AG04450 (cell line): Measurements from ENCODE around the gene F8. TPM values are rescaled to one million over a fixed set of nuclear protein-coding genes. Genes with fewer than 3 reads are reported as not detected.

Experiments used
- CTCF ChIA-PET: fragments of 300-600, 350-600 bp; formaldehyde crosslinking; extraction: SDS; loops from one replicate; lab custom pipeline; 2022; ENCODE audit warnings: antibody characterized with exemption, inconsistent platforms; lab: Charles Lee
- POLR2A ChIA-PET: fragments of 350-600 bp; formaldehyde crosslinking; extraction: SDS; loops from one replicate; lab custom pipeline; 2021; ENCODE audit warnings: antibody characterized with exemption, inconsistent platforms; lab: Yijun Ruan, JAX
- DNase-seq: peaks from one replicate; pipeline ENCODE4 v3.0.0-alpha.2; 2011; ENCODE audit warnings: low read depth, low spot score
- H3K27ac ChIP-seq: one replicate; pipeline ENCODE4 v1.5.1; 2012; ENCODE audit warnings: low read depth, low read length, control low read depth
- H3K27me3 ChIP-seq: one replicate; pipeline ENCODE4 v1.6.0; 2012; ENCODE audit warnings: low read length; ENCODE audit not compliant: control insufficient read depth, insufficient read depth
- H3K4me3 ChIP-seq: 2 replicates; pipeline ENCODE4 v1.5.1; 2011; ENCODE audit warnings: mild to moderate bottlenecking, low read depth, low read length, control low read depth
- H3K9me3 ChIP-seq: 2 replicates; pipeline ENCODE4 v1.5.1; 2012; ENCODE audit warnings: low read length; ENCODE audit not compliant: control insufficient read depth, insufficient read depth
- polyA plus RNA-seq: library from polyadenylated mRNA; depleted of rRNA; stranded (reverse); fragments of >200 nt; gene quantifications from 2 replicates; pipeline ENCODE4 v1.2.3, GENCODE V29; 2011; rRNA removed
- small RNA-seq: library from RNA; depleted of rRNA; stranded (forward); fragments of <200 nt; gene quantifications from one replicate; pipeline ENCODE3, GENCODE V24; 2012; ENCODE audit warnings: low read depth; ENCODE audit not compliant: insufficient read length
- TF ChIP-seq, protein P1 (sequence below): IDR thresholded peaks from 2 replicates; pipeline ENCODE4 v1.5.1; 2011; ENCODE audit warnings: low read depth, low read length, control low read depth, inconsistent platforms

F8 gene
- polyA plus RNA-seq, 1 experiment: 1.4 TPM

- H3K9me3 ChIP-seq: no peaks in the 10 kb centered on the region
- H3K27ac ChIP-seq: no peak overlapping the region
- DNase-seq: no peak
- no peak overlapping the region for H3K4me3 ChIP-seq
- POLR2A ChIA-PET: no interaction called here
- H3K27me3 ChIP-seq: no peaks in the 10 kb centered on the region
- TF ChIP-seq, protein P1, sequence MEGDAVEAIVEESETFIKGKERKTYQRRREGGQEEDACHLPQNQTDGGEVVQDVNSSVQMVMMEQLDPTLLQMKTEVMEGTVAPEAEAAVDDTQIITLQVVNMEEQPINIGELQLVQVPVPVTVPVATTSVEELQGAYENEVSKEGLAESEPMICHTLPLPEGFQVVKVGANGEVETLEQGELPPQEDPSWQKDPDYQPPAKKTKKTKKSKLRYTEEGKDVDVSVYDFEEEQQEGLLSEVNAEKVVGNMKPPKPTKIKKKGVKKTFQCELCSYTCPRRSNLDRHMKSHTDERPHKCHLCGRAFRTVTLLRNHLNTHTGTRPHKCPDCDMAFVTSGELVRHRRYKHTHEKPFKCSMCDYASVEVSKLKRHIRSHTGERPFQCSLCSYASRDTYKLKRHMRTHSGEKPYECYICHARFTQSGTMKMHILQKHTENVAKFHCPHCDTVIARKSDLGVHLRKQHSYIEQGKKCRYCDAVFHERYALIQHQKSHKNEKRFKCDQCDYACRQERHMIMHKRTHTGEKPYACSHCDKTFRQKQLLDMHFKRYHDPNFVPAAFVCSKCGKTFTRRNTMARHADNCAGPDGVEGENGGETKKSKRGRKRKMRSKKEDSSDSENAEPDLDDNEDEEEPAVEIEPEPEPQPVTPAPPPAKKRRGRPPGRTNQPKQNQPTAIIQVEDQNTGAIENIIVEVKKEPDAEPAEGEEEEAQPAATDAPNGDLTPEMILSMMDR: no peak
- CTCF ChIA-PET: no interaction called here
Measured at GRCh38 chrX:154793084-154793795, 229.3 kb downstream of the F8 start.

DNA sequence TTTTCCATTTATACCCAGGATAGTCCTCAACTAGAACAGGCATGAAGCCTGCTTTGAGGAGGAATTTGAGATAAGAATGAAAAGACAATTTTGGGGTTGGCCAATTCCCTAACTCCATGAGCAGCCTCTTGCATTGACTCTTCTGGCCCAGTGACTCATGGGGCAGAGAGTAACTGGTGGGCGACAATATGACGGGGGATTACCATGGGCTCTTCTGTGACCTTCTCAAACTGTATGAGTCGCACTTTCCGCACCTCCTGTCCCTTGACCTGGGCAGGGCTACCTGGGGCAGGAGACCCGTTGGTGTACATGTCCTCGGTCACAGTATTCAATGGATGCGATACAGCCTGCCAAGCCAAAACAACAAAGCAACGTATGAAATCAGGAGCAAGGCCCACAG is 230.6 kb downstream of the F8 start:
- TF ChIP-seq, protein P1: no peak
- ChIA-PET POLR2A (no interaction called here), CTCF (no interaction called here)
- DNase-seq: no peak
- H3K27me3 ChIP-seq: no peaks in the 10 kb centered on the region
- H3K4me3 ChIP-seq: no peak overlapping the region
- no peak overlapping the region for H3K27ac ChIP-seq
- H3K9me3 ChIP-seq: no peaks in the 10 kb centered on the region

DNA sequence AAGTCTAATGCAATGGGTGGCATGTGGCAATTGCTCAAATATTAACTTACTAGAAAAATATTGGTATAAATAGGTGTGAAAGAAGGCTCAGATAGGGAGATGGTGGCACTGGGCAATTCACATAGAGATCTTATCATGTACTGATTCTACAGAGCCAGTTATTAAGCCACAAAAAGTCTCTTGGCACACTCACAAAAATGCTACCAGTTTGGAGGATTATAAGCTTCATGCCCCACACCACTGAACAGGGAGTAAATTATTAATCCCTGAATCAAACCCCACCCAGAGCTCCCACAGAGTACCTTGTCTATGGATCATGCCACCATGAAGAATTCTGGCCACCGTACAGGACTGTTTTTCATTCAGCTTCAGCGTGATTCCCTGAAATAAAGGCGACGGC is 231.1 kb downstream of the F8 start:
- POLR2A ChIA-PET: no interaction called here
- Histone ChIP-seq H3K27me3 (no peaks in the 10 kb centered on the region), H3K27ac (no peak overlapping the region), H3K9me3 (no peaks in the 10 kb centered on the region), H3K4me3 (no peak overlapping the region)
- DNase-seq: no peak
- TF ChIP-seq, protein P1: no peak
- CTCF ChIA-PET: no interaction called here

Small RNA genes within 50 kb of the gene (small RNA-seq; reads per million reads assigned to genes)
- gene MIR1184-1: not detected

Other genes starting within 250 kb of the F8 start
- 29.7 and 30.3 TPM in 2 replicates for gene MPP1, start 217.2 kb downstream of the F8 start, polyA plus RNA-seq
- not detected in 2 replicates for gene SMIM9, start 188.1 kb downstream of the F8 start, polyA plus RNA-seq
- 0.94 and 1.5 TPM in 2 replicates for gene F8A1, start 136.4 kb downstream of the F8 start, polyA plus RNA-seq
- gene FUNDC2, start 4.1 kb upstream of the F8 start, polyA plus RNA-seq: 83.9 and 93.0 TPM in 2 replicates
- 9.9 and 10.1 TPM in 2 replicates for gene CMC4, start 48.4 kb upstream of the F8 start, polyA plus RNA-seq
- 10.5 and 17.4 TPM in 2 replicates for gene MTCP1, start 48.4 kb upstream of the F8 start, polyA plus RNA-seq
- gene BRCC3, start 48.8 kb upstream of the F8 start, polyA plus RNA-seq: 18.7 and 23.0 TPM in 2 replicates
- gene VBP1, start 193.7 kb upstream of the F8 start, polyA plus RNA-seq: 46.7 and 61.4 TPM in 2 replicates
- 0.94 and 1.0 TPM in 2 replicates for gene RAB39B, start 241.8 kb upstream of the F8 start, polyA plus RNA-seq